ENCODE measurements around the gene DERA. TPM values are rescaled to one million over a fixed set of nuclear protein-coding genes. Genes with fewer than 3 reads are reported as not detected.

Gene DERA
- total and polyA plus RNA-seq, 2 of the 8 experiments (the other 6 are each of a cell fraction or from before 2014, with no cell fraction given): 13.1 to 17.1 TPM

DNA sequence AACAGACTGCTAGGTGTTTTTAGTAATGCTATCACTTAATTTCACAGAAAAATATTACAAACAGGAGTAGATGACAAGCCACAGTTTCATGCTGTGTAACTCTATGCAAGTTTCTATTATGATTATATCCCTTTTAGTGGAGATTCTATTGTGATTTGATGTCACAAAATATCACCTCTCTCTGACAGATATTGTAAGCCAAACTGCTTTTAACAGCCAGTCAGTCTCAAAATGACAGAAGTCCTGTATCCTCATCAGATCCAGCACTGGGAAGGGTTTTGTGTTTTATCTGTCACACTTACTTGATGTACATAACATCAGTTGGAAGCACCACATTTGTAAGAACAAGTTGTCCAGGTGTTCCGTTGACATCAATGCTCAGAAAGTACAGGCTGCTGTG lies 164.8 kb downstream of the DERA start:
- FAIRE-seq: no peak
- Histone ChIP-seq H4K8ac (ENCODE audit: extremely low read depth, insufficient read depth, low read length) (no peak overlapping the region), H2BK20ac (ENCODE audit: low read length) (no peak overlapping the region), H4K5ac (ENCODE audit: insufficient read length, low read depth, low read length) (no peak overlapping the region), H3K4me2 (ENCODE audit: insufficient read depth in 1 of 2, low read depth in 2 of 2, low read length in 2 of 2) (no peak overlapping the region), H3K4me3 (ENCODE audit: extremely low read depth in 1 of 4, insufficient read depth in 2 of 4, low read depth in 3 of 4, low read length in 4 of 4) (no peak overlapping the region), H4K20me1 (replicated peaks in 1 of 2; ENCODE audit: control insufficient read depth in 1 of 2, insufficient read depth in 2 of 2, low read length in 2 of 2) (no peaks in the 10 kb centered on the region), H4K91ac (replicated peaks; ENCODE audit: insufficient read length, low read length) (no peak overlapping the region), H3K27ac (ENCODE audit: low read depth, low read length) (no peak overlapping the region), H3K56ac (replicated peaks; ENCODE audit: insufficient read length, low read depth, low read length) (no peak overlapping the region), H3K79me2 (ENCODE audit: control insufficient read depth in 1 of 2, insufficient read depth in 2 of 2, low read length in 2 of 2) (no peaks in the 10 kb centered on the region), H2BK12ac (ENCODE audit: low read depth, low read length) (no peak overlapping the region), H2BK5ac (ENCODE audit: low read depth, low read length) (no peak overlapping the region), H3K36me3 (ENCODE audit: control insufficient read depth in 2 of 4, insufficient read depth in 4 of 4, low read length in 3 of 4) (no peaks in the 10 kb centered on the region), H3K18ac (ENCODE audit: extremely low read depth, low read length) (no peak overlapping the region), H3K27me3 (replicated peaks in 1 of 4; ENCODE audit: control insufficient read depth in 3 of 4, extremely low read depth in 1 of 4, insufficient read depth in 3 of 4, low read length in 3 of 4) (no peaks in the 10 kb centered on the region), H3K9me3 (ENCODE audit: insufficient read depth in 2 of 2, low read depth in 1 of 2, low read length in 1 of 2) (no peaks in the 10 kb centered on the region), H2AK5ac (ENCODE audit: low read depth, low read length) (no peak overlapping the region), H3K4ac (replicated peaks; ENCODE audit: insufficient read length, low read depth, low read length) (no peak overlapping the region), H3K23me2 (ENCODE audit: low read depth, low read length) (no peaks in the 10 kb centered on the region), H3K9ac (replicated peaks in 1 of 4; ENCODE audit: extremely low read depth in 1 of 4, low read depth in 3 of 4, low read length in 3 of 4) (no peak overlapping the region), H3K23ac (ENCODE audit: insufficient read length) (no peak overlapping the region), H3K79me1 (ENCODE audit: low read depth, low read length) (no peaks in the 10 kb centered on the region), H2BK120ac (replicated peaks; ENCODE audit: low read depth, low read length) (no peak overlapping the region), H3K14ac (ENCODE audit: insufficient read length) (no peak overlapping the region), H2BK15ac (ENCODE audit: low read length) (no peak overlapping the region), H3K4me1 (replicated peaks in 1 of 4; ENCODE audit: control insufficient read depth in 3 of 4, insufficient read depth in 4 of 4, low read length in 3 of 4) (no peaks in the 10 kb centered on the region), H2AFZ (ENCODE audit: low read length) (no peak overlapping the region)
- 93% methylated on average over 1 of the region's 1 CpG; no CpG with 5 or more reads in 1 of the 2 experiments for WGBS, 2 experiments (ENCODE audit: extremely low coverage in 1 of 2, insufficient coverage in 1 of 2, insufficient read length in 1 of 2, insufficient replicate concordance in 2 of 2, low coverage in 1 of 2, low lambda C conversion rate in 2 of 2, missing lambda C conversion rate in 1 of 2)
- DNase-seq (ENCODE audit: low read depth in 1 of 2, low spot score in 2 of 2): no peak
- ChIA-PET CTCF (ENCODE audit: partially characterized antibody) (interaction anchor here (1.1 to 1.9 kb wide), 12 partner anchors 14 to 406 kb away, joined by 3 to 12 read pairs (median 4); no protein-coding TSS in a partner anchor), POLR2A (ENCODE audit: partially characterized antibody) (interaction anchor here (1.3 to 1.5 kb wide), 2 partner anchors 10 to 307 kb away, joined by 3 to 4 read pairs; no protein-coding TSS in a partner anchor)
- TF ChIP-seq NANOG (IDR thresholded peaks at IDR 0.05; ENCODE audit: insufficient read depth, low read depth, low read length, poor library complexity, severe bottlenecking) (no peak), EZH2 (IDR thresholded peaks at IDR 0.05; ENCODE audit: low read depth, low read length, severe bottlenecking) (no peak), CREB1 (IDR thresholded peaks at IDR 0.05) (no peak), TAF1 (IDR thresholded peaks at IDR 0.05; ENCODE audit: low read depth, low read length) (no peak), SAP30 (IDR thresholded peaks at IDR 0.05; ENCODE audit: insufficient read depth, insufficient replicate concordance, low read length) (no peak), NRF1 (IDR thresholded peaks at IDR 0.05; ENCODE audit: low read depth, low read length) (no peak), CBX8 (IDR thresholded peaks at IDR 0.05; ENCODE audit: borderline replicate concordance, low read depth, low read length) (no peak), TCF12 (IDR thresholded peaks at IDR 0.05; ENCODE audit: low read depth, low read length) (no peak)
- TF ChIP-seq, protein P1, sequence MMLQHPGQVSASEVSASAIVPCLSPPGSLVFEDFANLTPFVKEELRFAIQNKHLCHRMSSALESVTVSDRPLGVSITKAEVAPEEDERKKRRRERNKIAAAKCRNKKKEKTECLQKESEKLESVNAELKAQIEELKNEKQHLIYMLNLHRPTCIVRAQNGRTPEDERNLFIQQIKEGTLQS (IDR thresholded peaks at IDR 0.05; ENCODE audit: insufficient read depth, low read depth, low read length): no peak
